H9 (cell line): ENCODE results near the gene LYAR. TPM values are rescaled to one million over a fixed set of nuclear protein-coding genes. Genes with fewer than 3 reads are reported as not detected.

ENCODE experiments used
- DNase-seq: peaks from one replicate; pipeline ENCODE4 v3.0.0-alpha.2; 2017
- H2AFZ ChIP-seq: one replicate; pipeline ENCODE4 v1.6.1; 2013; ENCODE audit warnings: mild to moderate bottlenecking, low read length, control low read depth, moderate library complexity
- H2AK5ac ChIP-seq: 2 replicates; pipeline ENCODE4 v1.6.1; 2013; ENCODE audit warnings: low read length, control low read depth, mixed read lengths; ENCODE audit not compliant: insufficient read length
- H2BK120ac ChIP-seq: one replicate; pipeline ENCODE4 v1.6.1; 2013; ENCODE audit warnings: low read depth, mild to moderate bottlenecking, low read length, control low read depth, inconsistent platforms; ENCODE audit not compliant: poor library complexity, severe bottlenecking
- H2BK12ac ChIP-seq: 2 replicates; pipeline ENCODE4 v1.6.1; 2013; ENCODE audit warnings: low read length, control low read depth, mixed read lengths, low read depth; ENCODE audit not compliant: insufficient read length
- H2BK15ac ChIP-seq: 2 replicates; pipeline ENCODE4 v1.6.1; 2013; ENCODE audit warnings: low read depth, low read length, control low read depth
- H2BK20ac ChIP-seq: one replicate; pipeline ENCODE4 v1.6.1; 2013; ENCODE audit warnings: low read depth, mild to moderate bottlenecking, low read length, control low read depth, inconsistent platforms; ENCODE audit not compliant: poor library complexity, severe bottlenecking
- H2BK5ac ChIP-seq: 2 replicates; pipeline ENCODE4 v1.6.1; 2013; ENCODE audit warnings: low read length, control low read depth, mixed read lengths; ENCODE audit not compliant: insufficient read length
- H3K14ac ChIP-seq: 2 replicates; pipeline ENCODE4 v1.6.1; 2013; ENCODE audit warnings: low read length, control low read depth; ENCODE audit not compliant: insufficient read depth
- H3K18ac ChIP-seq: 2 replicates; pipeline ENCODE4 v1.6.1; 2013; ENCODE audit warnings: low read depth, mild to moderate bottlenecking, mixed read lengths, low read length, control low read depth; ENCODE audit not compliant: insufficient read length
- H3K23ac ChIP-seq: 2 replicates; pipeline ENCODE4 v1.6.1; 2013; ENCODE audit warnings: low read length, control low read depth, mixed read lengths, low read depth; ENCODE audit not compliant: insufficient read length
- H3K23me2 ChIP-seq: 2 replicates; pipeline ENCODE4 v1.6.1; 2013; ENCODE audit warnings: low read depth, mild to moderate bottlenecking, mixed read lengths, low read length, control low read depth; ENCODE audit not compliant: insufficient read length, poor library complexity, severe bottlenecking
- H3K27ac ChIP-seq: 2 replicates; pipeline ENCODE4 v1.5.1; 2013; ENCODE audit warnings: low read length, control low read depth, mixed read lengths, low read depth; ENCODE audit not compliant: insufficient read length
- H3K27me3 ChIP-seq: 2 replicates; pipeline ENCODE4 v1.6.1; 2013; ENCODE audit warnings: low read length, control low read depth, inconsistent platforms; ENCODE audit not compliant: insufficient read depth
- H3K4ac ChIP-seq: 2 replicates; pipeline ENCODE4 v1.6.1; 2013; ENCODE audit warnings: low read depth, mild to moderate bottlenecking, control low read depth, inconsistent platforms, low read length, moderate library complexity
- H3K4me1 ChIP-seq: 2 replicates; pipeline ENCODE4 v1.6.1; 2013; ENCODE audit warnings: low read length, control low read depth, inconsistent platforms; ENCODE audit not compliant: insufficient read depth
- H3K4me2 ChIP-seq: 2 replicates; pipeline ENCODE4 v1.6.1; 2013; ENCODE audit warnings: low read length, control low read depth, mixed read lengths; ENCODE audit not compliant: insufficient read length, insufficient read depth
- H3K56ac ChIP-seq: 2 replicates; pipeline ENCODE4 v1.6.1; 2013; ENCODE audit warnings: low read depth, mild to moderate bottlenecking, mixed read lengths, low read length, control low read depth; ENCODE audit not compliant: insufficient read length
- H3K79me1 ChIP-seq: 2 replicates; pipeline ENCODE4 v1.6.1; 2013; ENCODE audit warnings: low read depth, mild to moderate bottlenecking, moderate library complexity, low read length, control low read depth, inconsistent platforms; ENCODE audit not compliant: insufficient read depth, poor library complexity, severe bottlenecking
- H3K79me2 ChIP-seq: 2 replicates; pipeline ENCODE4 v1.6.1; 2013; ENCODE audit warnings: low read length, control low read depth, inconsistent platforms; ENCODE audit not compliant: insufficient read depth
- H3K9ac ChIP-seq: 2 replicates; pipeline ENCODE4 v1.6.1; 2013; ENCODE audit warnings: low read length, control low read depth, mixed read lengths; ENCODE audit not compliant: insufficient read length; ENCODE audit errors: extremely low read depth
- H3K9me3 ChIP-seq: one replicate; pipeline ENCODE4 v1.6.1; 2013; ENCODE audit warnings: low read depth, low read length, inconsistent platforms; ENCODE audit not compliant: control insufficient read depth
- H3T11ph ChIP-seq: one replicate; pipeline ENCODE4 v1.6.1; 2013; ENCODE audit warnings: mild to moderate bottlenecking, low read length, control low read depth, inconsistent platforms
- H4K20me1 ChIP-seq: one replicate; pipeline ENCODE4 v1.6.1; 2013; ENCODE audit not compliant: control insufficient read depth, insufficient read length, insufficient read depth
- H4K5ac ChIP-seq: 2 replicates; pipeline ENCODE4 v1.6.1; 2013; ENCODE audit warnings: low read depth, mild to moderate bottlenecking, mixed read lengths, low read length, control low read depth; ENCODE audit not compliant: insufficient read length
- H4K8ac ChIP-seq: replicated peaks from 2 replicates; pipeline ENCODE4 v1.6.1; 2013; ENCODE audit warnings: low read length, control low read depth, mixed read lengths, low read depth; ENCODE audit not compliant: insufficient read length
- H4K91ac ChIP-seq: 2 replicates; pipeline ENCODE4 v1.6.1; 2013; ENCODE audit warnings: low read depth, mild to moderate bottlenecking, moderate library complexity, mixed read lengths, low read length, control low read depth; ENCODE audit not compliant: insufficient read length
- H3K27ac Mint-ChIP-seq, 3 experiments: 2 replicates in 2 of 3; 3 replicates in 1 of 3; pipeline ENCODE4 v1.8.0; 2020 to 2021; ENCODE audit warnings: mixed read lengths in 3 of 3, mild to moderate bottlenecking in 1 of 3, moderate library complexity in 1 of 3
- H3K27me3 Mint-ChIP-seq: 2 replicates; pipeline ENCODE4 v1.8.0; 2021; ENCODE audit warnings: low read depth, mild to moderate bottlenecking, moderate library complexity, mixed read lengths
- H3K36me3 Mint-ChIP-seq, 3 experiments: 2 replicates in 2 of 3; 3 replicates in 1 of 3; pipeline ENCODE4 v1.8.0; 2020 to 2021; ENCODE audit warnings: low read depth in 3 of 3, mixed read lengths in 3 of 3; ENCODE audit not compliant: insufficient read depth in 1 of 3
- H3K4me1 Mint-ChIP-seq, 2 experiments: 2 replicates each; pipeline ENCODE4 v1.8.0; 2020; ENCODE audit warnings: mixed read lengths in 2 of 2
- H3K4me3 Mint-ChIP-seq, 2 experiments: 2 replicates in 1 of 2; 3 replicates in 1 of 2; pipeline ENCODE4 v1.8.0; 2020 to 2021; ENCODE audit warnings: mild to moderate bottlenecking in 2 of 2, mixed read lengths in 2 of 2, moderate library complexity in 1 of 2
- H3K9me3 Mint-ChIP-seq, 2 experiments: 2 replicates in 1 of 2; 3 replicates in 1 of 2; pipeline ENCODE4 v1.8.0; 2020; ENCODE audit warnings: mild to moderate bottlenecking in 2 of 2, mixed read lengths in 2 of 2, moderate library complexity in 1 of 2
- CTCF ChIP-seq: fragments of 200-600 bp; sonication (generic); conservative IDR thresholded peaks from 3 replicates; pipeline ENCODE4 v1.8.0; 2021; ENCODE audit warnings: antibody characterized with exemption, mild to moderate bottlenecking
- WGBS: extraction: QIAGEN DNeasy Blood & Tissue Kit; methylation state at CpG from one replicate; pipeline ENCODE4 v1.1.7; 2013; ENCODE audit warnings: missing lambda C conversion rate, low lambda C conversion rate, mixed read lengths; ENCODE audit not compliant: insufficient read length; ENCODE audit errors: extremely low coverage; 5-methylcytosine and 5-hydroxymethylcytosine counted together
- total RNA-seq: library from RNA; stranded (reverse); gene quantifications from 2 replicates; pipeline ENCODE4 v1.2.1, GENCODE V29; 2021

LYAR gene
- total RNA-seq, 1 experiment from 2014 or later: 50.9 TPM

GRCh38 chr4:4302416-4302815 lies 12.5 kb upstream of the LYAR start:
- Histone ChIP-seq H2AK5ac (no peak overlapping the region), H3K56ac (no peak overlapping the region), H3K4me1 (no peaks in the 10 kb centered on the region), H4K5ac (no peak overlapping the region), H4K91ac (no peak overlapping the region), H2BK12ac (no peak overlapping the region), H3K79me1 (no peaks in the 10 kb centered on the region), H3K14ac (no peak overlapping the region; the same call in 1 of the 2 replicates), H3K4ac (no peak overlapping the region), H2AFZ (no peak overlapping the region), H3K27ac (no peak overlapping the region), H2BK20ac (no peak overlapping the region), H2BK120ac (no peak overlapping the region), H3K23me2 (no peaks in the 10 kb centered on the region), H3K4me2 (no peak overlapping the region), H2BK15ac (no peak overlapping the region), H3K23ac (no peak overlapping the region), H3K9me3 (no peaks in the 10 kb centered on the region), H3K79me2 (no peaks in the 10 kb centered on the region), H3K18ac (no peak overlapping the region), H4K20me1 (no peaks in the 10 kb centered on the region), H4K8ac (no peak overlapping the region), H3T11ph (no peak overlapping the region), H3K27me3 (no peaks in the 10 kb centered on the region), H2BK5ac (no peak overlapping the region), H3K9ac (no peak overlapping the region)
- no peak for TF ChIP-seq CTCF
- WGBS: no CpG with 5 or more reads among the region's 6 CpGs
- Mint-ChIP-seq H3K4me3 (no peak overlapping the region), H3K36me3 (peaks cover 7 to 20% (median 19%) of the 10 kb centered on the region in 3 experiments; a peak in 6 of 7 replicates), H3K4me1 (no peaks in the 10 kb centered on the region), H3K27me3 (no peaks in the 10 kb centered on the region), H3K9me3 (no peaks in the 10 kb centered on the region), H3K27ac (no peak overlapping the region)
- peak; percentile 15 for DNase-seq
